Right lobe of liver (tissue), 4 donors: ENCODE results near the gene MOB3B.

Source experiments
- POLR2A ChIP-seq: fragments of 450-650 bp; IDR thresholded peaks from one replicate; pipeline ENCODE4 v1.6.1; 2017; ENCODE audit warnings: antibody characterized with exemption, mild to moderate bottlenecking
- TF ChIP-seq, protein P1 (sequence below), 4 donors: fragments of 200-600 bp in 3 of 4; fragments of 450-650 bp in 1 of 4; IDR thresholded peaks; one replicate each; pipeline versions ENCODE4 v1.5.1 to v1.8.0; 2016 to 2022; ENCODE audit warnings: antibody characterized with exemption in 4 of 4, mild to moderate bottlenecking in 2 of 4
- donor health status: DM: no; HTN: no; CAD: no.
- donor health status: DM: no; HTN: no; CAD: no.
- donor health status: DM: no; HTN: yes; CAD: no.

DNA sequence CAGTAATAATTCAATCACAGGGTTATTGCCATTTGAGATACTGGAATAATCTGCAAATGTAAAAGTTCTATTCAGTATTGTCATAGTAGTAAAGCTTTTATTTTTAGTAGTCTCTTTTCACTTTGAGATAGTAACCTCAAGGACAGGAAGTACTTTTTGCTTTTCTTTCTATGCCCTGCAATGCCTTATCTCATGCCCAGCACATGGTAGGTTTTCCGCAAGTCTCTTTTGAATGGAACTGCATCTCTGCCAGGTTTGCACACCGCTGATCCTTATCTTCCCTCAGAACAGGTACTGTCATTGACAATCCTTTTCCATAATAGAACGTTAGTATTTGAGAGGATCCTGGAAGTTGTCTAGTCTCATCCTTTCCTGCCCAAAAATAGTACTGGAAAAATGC, 97.3 kb downstream of the MOB3B start:
- no peak for TF ChIP-seq POLR2A
- TF ChIP-seq, protein P1, sequence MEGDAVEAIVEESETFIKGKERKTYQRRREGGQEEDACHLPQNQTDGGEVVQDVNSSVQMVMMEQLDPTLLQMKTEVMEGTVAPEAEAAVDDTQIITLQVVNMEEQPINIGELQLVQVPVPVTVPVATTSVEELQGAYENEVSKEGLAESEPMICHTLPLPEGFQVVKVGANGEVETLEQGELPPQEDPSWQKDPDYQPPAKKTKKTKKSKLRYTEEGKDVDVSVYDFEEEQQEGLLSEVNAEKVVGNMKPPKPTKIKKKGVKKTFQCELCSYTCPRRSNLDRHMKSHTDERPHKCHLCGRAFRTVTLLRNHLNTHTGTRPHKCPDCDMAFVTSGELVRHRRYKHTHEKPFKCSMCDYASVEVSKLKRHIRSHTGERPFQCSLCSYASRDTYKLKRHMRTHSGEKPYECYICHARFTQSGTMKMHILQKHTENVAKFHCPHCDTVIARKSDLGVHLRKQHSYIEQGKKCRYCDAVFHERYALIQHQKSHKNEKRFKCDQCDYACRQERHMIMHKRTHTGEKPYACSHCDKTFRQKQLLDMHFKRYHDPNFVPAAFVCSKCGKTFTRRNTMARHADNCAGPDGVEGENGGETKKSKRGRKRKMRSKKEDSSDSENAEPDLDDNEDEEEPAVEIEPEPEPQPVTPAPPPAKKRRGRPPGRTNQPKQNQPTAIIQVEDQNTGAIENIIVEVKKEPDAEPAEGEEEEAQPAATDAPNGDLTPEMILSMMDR (IDR thresholded peaks at IDR 0.05) = no peak
